Activated B cell treated with CpG ODN at 0.5 μM for 24 hours (primary cell): ENCODE measurements around the gene CD53. TPM values are rescaled to one million over a fixed set of nuclear protein-coding genes. Genes with fewer than 3 reads are reported as not detected.

Source experiments
- ATAC-seq: fragments of 200-7000 bp; cut with Tn5 transposase; one replicate; pipeline ENCODE4 v1.10.0; 2021; ENCODE audit warnings: low read depth, mild to moderate bottlenecking, moderate library complexity
- CTCF ChIA-PET: fragments of 350-600 bp; sonication (Branson Sonifier 250); formaldehyde crosslinking; loops from one replicate; lab custom pipeline; 2021; ENCODE audit warnings: antibody characterized with exemption; lab: Charles Lee
- POLR2A ChIA-PET: fragments of 350-600 bp; sonication (Branson Sonifier 250); formaldehyde crosslinking; loops from one replicate; lab custom pipeline; 2021; ENCODE audit warnings: antibody characterized with exemption; lab: Charles Lee
- DNase-seq: peaks from one replicate; pipeline ENCODE4 v3.0.0; 2022
- H3K27ac Mint-ChIP-seq: one replicate; pipeline ENCODE4 v1.8.0; 2020; ENCODE audit warnings: mixed read lengths
- H3K27me3 Mint-ChIP-seq: one replicate; pipeline ENCODE4 v1.8.0; 2021; ENCODE audit warnings: mixed read lengths
- H3K36me3 Mint-ChIP-seq: one replicate; pipeline ENCODE4 v1.8.0; 2021; ENCODE audit warnings: low read depth, mixed read lengths
- H3K4me1 Mint-ChIP-seq: one replicate; pipeline ENCODE4 v1.8.0; 2021; ENCODE audit warnings: mixed read lengths
- H3K4me3 Mint-ChIP-seq: one replicate; pipeline ENCODE4 v1.8.0; 2020; ENCODE audit warnings: mild to moderate bottlenecking, mixed read lengths
- H3K9me3 Mint-ChIP-seq: one replicate; pipeline ENCODE4 v1.8.0; 2020; ENCODE audit warnings: mixed read lengths
- intact Hi-C: fragments of 100-400 bp; cut with micrococcal nuclease; formaldehyde crosslinking; loops from one replicate; pipeline ENCODE4 v1.15.1; 2024
- total RNA-seq: library from RNA; stranded (reverse); gene quantifications from 2 replicates; pipeline ENCODE4 v1.2.3, GENCODE V29; 2022
- TF ChIP-seq, protein P1 (sequence below): fragments of 200-600 bp; IDR thresholded peaks from one replicate; pipeline ENCODE4 v1.8.0; 2022; ENCODE audit warnings: antibody characterized with exemption, mild to moderate bottlenecking

Gene CD53
- total RNA-seq, 1 donor from 2014 or later = 522 TPM

DNA sequence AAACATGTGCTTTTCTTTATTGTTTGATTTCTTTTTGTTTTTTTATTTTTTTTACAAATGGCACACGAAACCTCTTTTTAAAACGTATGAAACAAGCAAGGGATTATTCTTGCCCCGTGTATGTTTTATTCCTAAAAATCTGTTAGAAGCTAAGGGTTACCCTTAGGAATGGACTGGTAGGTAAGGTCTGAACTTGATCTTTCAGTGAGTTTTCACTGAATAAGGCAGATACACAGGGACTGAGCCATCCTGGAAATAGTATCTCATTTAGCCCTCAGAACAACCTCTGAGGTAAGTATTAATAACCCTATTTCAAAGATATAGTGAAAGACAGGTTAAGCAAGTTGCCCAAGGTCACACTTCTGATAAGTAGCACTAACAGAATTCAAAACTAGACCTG is 6.0 kb downstream of the CD53 start:
- peaks cover 73% of the 10 kb centered on the region for H3K36me3 Mint-ChIP-seq
- ChIA-PET CTCF (interaction anchor here (1.5 kb wide), 1 partner anchor 92 kb away, joined by 3 read pairs; no protein-coding TSS in a partner anchor), POLR2A (interaction anchor here (2.1 to 4.0 kb wide), 2 partner anchors 12 to 92 kb away, joined by 8 to 20 read pairs; no protein-coding TSS in a partner anchor)
- peaks cover 87% of the 10 kb centered on the region for H3K4me1 Mint-ChIP-seq
- TF ChIP-seq, protein P1, sequence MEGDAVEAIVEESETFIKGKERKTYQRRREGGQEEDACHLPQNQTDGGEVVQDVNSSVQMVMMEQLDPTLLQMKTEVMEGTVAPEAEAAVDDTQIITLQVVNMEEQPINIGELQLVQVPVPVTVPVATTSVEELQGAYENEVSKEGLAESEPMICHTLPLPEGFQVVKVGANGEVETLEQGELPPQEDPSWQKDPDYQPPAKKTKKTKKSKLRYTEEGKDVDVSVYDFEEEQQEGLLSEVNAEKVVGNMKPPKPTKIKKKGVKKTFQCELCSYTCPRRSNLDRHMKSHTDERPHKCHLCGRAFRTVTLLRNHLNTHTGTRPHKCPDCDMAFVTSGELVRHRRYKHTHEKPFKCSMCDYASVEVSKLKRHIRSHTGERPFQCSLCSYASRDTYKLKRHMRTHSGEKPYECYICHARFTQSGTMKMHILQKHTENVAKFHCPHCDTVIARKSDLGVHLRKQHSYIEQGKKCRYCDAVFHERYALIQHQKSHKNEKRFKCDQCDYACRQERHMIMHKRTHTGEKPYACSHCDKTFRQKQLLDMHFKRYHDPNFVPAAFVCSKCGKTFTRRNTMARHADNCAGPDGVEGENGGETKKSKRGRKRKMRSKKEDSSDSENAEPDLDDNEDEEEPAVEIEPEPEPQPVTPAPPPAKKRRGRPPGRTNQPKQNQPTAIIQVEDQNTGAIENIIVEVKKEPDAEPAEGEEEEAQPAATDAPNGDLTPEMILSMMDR = no peak
- peak overlapping the region; percentile 73 for H3K4me3 Mint-ChIP-seq
- no peaks in the 10 kb centered on the region for H3K27me3 Mint-ChIP-seq
- DNase-seq (no peak), ATAC-seq (no peak)
- peak overlapping the region; percentile 93 for H3K27ac Mint-ChIP-seq
- intact Hi-C loops = loop anchor here (10.0 kb wide), 3 partner anchors 534 to 736 kb away; partner anchors contain the start of genes C1orf162 and RAP1A
- no peaks in the 10 kb centered on the region for H3K9me3 Mint-ChIP-seq

DNA sequence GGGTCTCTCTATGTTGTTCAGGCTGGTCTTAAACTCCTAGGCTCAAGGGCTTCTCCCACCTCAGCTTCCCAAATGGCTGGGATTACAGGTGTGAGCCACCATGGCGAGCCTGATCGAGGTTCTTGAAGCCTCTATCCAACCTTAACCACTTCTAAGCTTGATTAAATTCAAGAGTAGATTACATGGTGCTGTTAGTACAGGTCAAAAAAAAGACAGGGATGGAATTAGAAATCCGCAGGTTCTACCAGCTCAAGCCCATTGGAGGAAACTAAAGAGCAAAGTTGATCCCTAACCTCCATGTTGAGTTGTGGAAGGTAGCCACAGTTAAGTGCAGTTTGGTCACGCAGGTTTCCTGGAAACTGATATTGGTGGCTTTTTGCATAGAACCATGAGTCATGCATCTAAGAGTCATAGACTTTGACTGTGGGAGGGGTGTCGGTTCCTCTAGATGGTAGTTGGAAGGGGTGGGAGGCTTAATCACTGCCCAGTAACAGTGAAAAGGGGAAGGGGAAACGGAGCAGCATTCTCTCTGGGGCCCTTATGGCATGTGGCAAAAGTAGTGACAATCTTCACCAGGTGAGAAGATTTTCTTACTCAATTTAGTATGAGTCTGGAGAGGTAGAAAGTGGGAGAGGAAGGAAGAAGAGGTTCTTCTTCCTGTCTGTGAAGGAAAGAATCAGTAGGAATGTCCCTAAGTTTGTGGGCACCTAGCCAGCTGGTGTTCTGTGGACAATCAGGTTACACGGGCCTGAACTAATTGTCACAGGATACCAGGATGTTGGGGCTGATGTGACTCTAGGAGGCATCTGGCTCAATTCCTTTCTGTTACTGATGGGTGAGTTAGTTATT is 7.0 kb downstream of the CD53 start:
- ATAC-seq = peak; percentile 79
- POLR2A ChIA-PET = interaction anchor here (0.6 to 4.0 kb wide), 6 partner anchors 9 to 93 kb away, joined by 3 to 20 read pairs (median 6); no protein-coding TSS in a partner anchor
- Mint-ChIP-seq H3K4me1 (peaks cover 95% of the 10 kb centered on the region), H3K36me3 (peaks cover 70% of the 10 kb centered on the region), H3K4me3 (peak overlapping the region; percentile 73), H3K9me3 (no peaks in the 10 kb centered on the region), H3K27ac (peak overlapping the region; percentile 93), H3K27me3 (no peaks in the 10 kb centered on the region)
- CTCF ChIA-PET = interaction anchor here (0.7 to 1.5 kb wide), 2 partner anchors 93 to 203 kb away, joined by 3 to 4 read pairs; no protein-coding TSS in a partner anchor
- TF ChIP-seq, protein P1 = no peak
- DNase-seq = no peak
- intact Hi-C loops = loop anchor here (1.0 to 10.0 kb wide), 8 partner anchors 8 to 735 kb away; partner anchors contain the start of genes C1orf162, DENND2D, KCNA3 and LRIF1

DNA sequence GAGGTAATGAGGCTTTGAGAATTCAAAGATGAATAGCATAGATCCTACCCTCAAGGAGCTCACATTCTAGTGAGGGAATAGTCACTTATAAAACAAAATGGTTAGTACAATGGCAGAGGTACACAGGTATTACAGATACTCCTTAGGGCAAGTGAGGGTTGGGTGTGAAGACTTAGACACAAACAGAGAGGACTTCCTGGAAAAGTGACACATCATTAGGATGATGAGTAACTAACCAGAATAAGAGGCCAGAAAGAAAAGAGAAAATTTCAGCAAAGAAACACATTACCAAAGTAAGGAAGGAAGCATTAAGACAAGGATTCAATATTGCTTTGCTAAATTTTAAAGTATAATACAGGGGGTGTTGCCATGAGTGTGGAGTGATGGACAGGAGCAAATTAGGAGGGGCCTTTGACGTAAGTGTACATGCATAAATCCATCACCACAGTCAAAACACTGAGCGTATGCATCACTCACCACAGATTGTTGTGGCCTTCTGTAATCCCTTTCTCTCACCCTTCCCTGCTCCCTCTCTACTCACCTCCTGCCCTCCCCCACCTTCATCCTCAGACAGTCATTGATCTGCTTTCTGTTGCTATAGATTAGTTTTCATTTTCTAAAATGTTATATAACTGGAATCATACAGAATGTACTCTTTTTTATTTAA is 7.9 kb downstream of the CD53 start:
- POLR2A ChIA-PET = interaction anchor here (1.0 to 4.0 kb wide), 5 partner anchors 10 to 94 kb away, joined by 4 to 20 read pairs (median 6); no protein-coding TSS in a partner anchor
- peaks cover 65% of the 10 kb centered on the region for H3K36me3 Mint-ChIP-seq

DNA sequence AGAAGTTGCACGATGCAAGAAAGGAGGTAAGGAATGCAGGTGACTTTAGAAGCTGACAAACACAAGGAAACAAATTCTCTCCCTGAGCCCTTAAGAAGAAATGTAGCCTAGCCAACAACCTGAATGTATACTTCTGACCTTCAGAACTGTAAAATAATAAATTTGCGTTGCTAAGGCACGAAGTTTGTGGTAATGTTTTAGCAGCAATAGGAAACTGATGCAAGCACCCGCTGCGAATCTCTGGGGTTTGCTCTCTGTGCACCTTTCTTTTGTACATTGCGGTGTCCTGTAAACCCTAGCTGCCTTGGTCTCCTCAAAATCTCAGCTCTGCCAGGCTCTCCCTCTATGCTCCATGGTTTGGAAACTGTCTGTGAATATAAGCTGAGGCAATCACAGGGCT is 15.1 kb downstream of the CD53 start:
- DNase-seq = no peak
- H3K9me3 Mint-ChIP-seq = no peaks in the 10 kb centered on the region
- H3K4me3 Mint-ChIP-seq = peak overlapping the region; percentile 16
- POLR2A ChIA-PET = interaction anchor here (0.9 to 4.3 kb wide), 2 partner anchors 8 to 14 kb away, joined by 3 to 31 read pairs; partner anchors contain the start of gene CD53
- peaks cover 88% of the 10 kb centered on the region for H3K4me1 Mint-ChIP-seq
- peak overlapping the region; percentile 32 for H3K27ac Mint-ChIP-seq
- TF ChIP-seq, protein P1 = no peak
- no peaks in the 10 kb centered on the region for H3K27me3 Mint-ChIP-seq
- ATAC-seq = no peak
- H3K36me3 Mint-ChIP-seq = peaks cover 75% of the 10 kb centered on the region
- CTCF ChIA-PET = interaction anchor here (1.3 kb wide), 2 partner anchors 100 to 104 kb away, joined by 3 read pairs; no protein-coding TSS in a partner anchor
- intact Hi-C loops = no loop called here

More for the DNA sequence above, 7.9 kb downstream of the CD53 start:
- TF ChIP-seq, protein P1 = no peak
- H3K4me1 Mint-ChIP-seq = peaks cover 92% of the 10 kb centered on the region
- CTCF ChIA-PET = interaction anchor here (1.5 kb wide), 1 partner anchor 93 kb away, joined by 3 read pairs; no protein-coding TSS in a partner anchor
- peak overlapping the region; percentile 93 for H3K27ac Mint-ChIP-seq
- intact Hi-C loops = loop anchor here (1.0 to 5.0 kb wide), 5 partner anchors 9 to 321 kb away; partner anchors contain the start of genes DENND2D, KCNA3 and LRIF1
- H3K4me3 Mint-ChIP-seq = peak overlapping the region; percentile 73
- H3K9me3 Mint-ChIP-seq = no peaks in the 10 kb centered on the region
- H3K27me3 Mint-ChIP-seq = no peaks in the 10 kb centered on the region
- DNase-seq (no peak), ATAC-seq (peak; percentile 8)
